ENCODE data around the gene ZNF705A. TPM values are rescaled to one million over a fixed set of nuclear protein-coding genes. Genes with fewer than 3 reads are reported as not detected.
"Not testable (repeated sequence)": the region's sequence is repeated elsewhere in the genome, so short reads cannot be mapped to it uniquely, and the experiment has no call there.

The ZNF705A gene
- total RNA-seq, 1 experiment from 2014 or later: not detected

GRCh38 chr12:8123124-8123912, 33.5 kb upstream of the ZNF705A start, which contains the start of gene CLEC4A:
Gene CLEC4A (plus strand): TSS chr12:8123617. CDS start chr12:8123879, 262 bp downstream.
- no peak within 1 kb of the TSS for H3K27ac Mint-ChIP-seq (ENCODE audit: low read depth, unreplicated experiment)
- no peak within 1 kb of the TSS for H3K4me3 Mint-ChIP-seq (ENCODE audit: unreplicated experiment)
- no TSS peak for BruUV-seq (replicated peaks)
- H3K9me3 Mint-ChIP-seq (ENCODE audit: unreplicated experiment): no peaks in the 10 kb centered on the region
- H3K27me3 Mint-ChIP-seq (ENCODE audit: insufficient read depth, unreplicated experiment): no peaks in the 10 kb centered on the region
- intact Hi-C loops (cut with micrococcal nuclease): no loop called here
- POLR2A ChIA-PET: no interaction called here
- H3K36me3 Mint-ChIP-seq (ENCODE audit: insufficient read depth, unreplicated experiment): no peaks in the 10 kb centered on the region
- no peak for TF ChIP-seq CTCF (IDR thresholded peaks at IDR 0.05; ENCODE audit: unreplicated experiment)
- no peak for DNase-seq (ENCODE audit: unreplicated experiment)
- CTCF ChIA-PET: interaction anchor here (1.9 kb wide), 1 partner anchor 14 kb away, joined by 7 read pairs; no protein-coding TSS in a partner anchor
- H3K4me1 Mint-ChIP-seq (ENCODE audit: insufficient read depth, unreplicated experiment): no peaks in the 10 kb centered on the region

- Mint-ChIP-seq H3K4me3 (ENCODE audit: unreplicated experiment) (no peak overlapping the region), H3K27me3 (ENCODE audit: insufficient read depth, unreplicated experiment) (no peaks in the 10 kb centered on the region), H3K4me1 (ENCODE audit: insufficient read depth, unreplicated experiment) (no peaks in the 10 kb centered on the region), H3K9me3 (ENCODE audit: unreplicated experiment) (no peaks in the 10 kb centered on the region), H3K27ac (ENCODE audit: low read depth, unreplicated experiment) (no peak overlapping the region), H3K36me3 (ENCODE audit: insufficient read depth, unreplicated experiment) (no peaks in the 10 kb centered on the region)
- TF ChIP-seq CTCF (IDR thresholded peaks at IDR 0.05; ENCODE audit: unreplicated experiment): no peak
- BruUV-seq (replicated peaks): no TSS peak
- POLR2A ChIA-PET: interaction anchor here (0.7 kb wide), 1 partner anchor 1047 kb away, joined by 3 read pairs; no protein-coding TSS in a partner anchor
- CTCF ChIA-PET: interaction anchor here (0.6 to 0.7 kb wide), 2 partner anchors 119 to 397 kb away, joined by 4 read pairs; no protein-coding TSS in a partner anchor
- intact Hi-C loops (cut with micrococcal nuclease): no loop called here
- no peak for DNase-seq (ENCODE audit: unreplicated experiment)
These were observed 29.7 kb upstream of the ZNF705A start for GRCh38 chr12:8127138-8127537.

- H3K9me3 Mint-ChIP-seq (ENCODE audit: unreplicated experiment); intact Hi-C loops (cut with micrococcal nuclease); POLR2A ChIA-PET; DNase-seq (ENCODE audit: unreplicated experiment); H3K27me3 Mint-ChIP-seq (ENCODE audit: insufficient read depth, unreplicated experiment); BruUV-seq (replicated peaks); H3K27ac Mint-ChIP-seq (ENCODE audit: low read depth, unreplicated experiment); CTCF ChIA-PET; H3K36me3 Mint-ChIP-seq (ENCODE audit: insufficient read depth, unreplicated experiment); H3K4me1 Mint-ChIP-seq (ENCODE audit: insufficient read depth, unreplicated experiment); H3K4me3 Mint-ChIP-seq (ENCODE audit: unreplicated experiment): not testable (repeated sequence)
These were observed 23.0 kb upstream of the ZNF705A start for GRCh38 chr12:8133636-8134397.

- H3K4me3 Mint-ChIP-seq (ENCODE audit: unreplicated experiment); DNase-seq (ENCODE audit: unreplicated experiment); H3K9me3 Mint-ChIP-seq (ENCODE audit: unreplicated experiment); H3K27me3 Mint-ChIP-seq (ENCODE audit: insufficient read depth, unreplicated experiment); H3K27ac Mint-ChIP-seq (ENCODE audit: low read depth, unreplicated experiment); intact Hi-C loops (cut with micrococcal nuclease); H3K36me3 Mint-ChIP-seq (ENCODE audit: insufficient read depth, unreplicated experiment); POLR2A ChIA-PET; BruUV-seq (replicated peaks); H3K4me1 Mint-ChIP-seq (ENCODE audit: insufficient read depth, unreplicated experiment): not testable (repeated sequence)
- CTCF ChIA-PET: interaction anchor here (0.6 kb wide), 1 partner anchor 27 kb away, joined by 3 read pairs; no protein-coding TSS in a partner anchor
These were observed 22.4 kb upstream of the ZNF705A start for GRCh38 chr12:8134398-8134930.

- H3K36me3 Mint-ChIP-seq (ENCODE audit: insufficient read depth, unreplicated experiment); intact Hi-C loops (cut with micrococcal nuclease); H3K27me3 Mint-ChIP-seq (ENCODE audit: insufficient read depth, unreplicated experiment); H3K4me3 Mint-ChIP-seq (ENCODE audit: unreplicated experiment); POLR2A ChIA-PET; H3K27ac Mint-ChIP-seq (ENCODE audit: low read depth, unreplicated experiment); H3K9me3 Mint-ChIP-seq (ENCODE audit: unreplicated experiment); H3K4me1 Mint-ChIP-seq (ENCODE audit: insufficient read depth, unreplicated experiment); DNase-seq (ENCODE audit: unreplicated experiment); BruUV-seq (replicated peaks): not testable (repeated sequence)
- CTCF ChIA-PET: interaction anchor here (1.0 kb wide), 1 partner anchor 33 kb away, joined by 3 read pairs; no protein-coding TSS in a partner anchor
These were observed 15.2 kb upstream of the ZNF705A start for GRCh38 chr12:8141647-8142046.

Data from MCF 10A (cell line).